HEK293T (cell line): ENCODE data around the gene SUN1.
"Not testable (repeated sequence)": the region's sequence is repeated elsewhere in the genome, so short reads cannot be mapped to it uniquely, and the experiment has no call there.

Experiments
- CTCF ChIA-PET: fragments of 350-600 bp; formaldehyde crosslinking; extraction: SDS; loops from one replicate; lab custom pipeline; 2021; ENCODE audit warnings: antibody characterized with exemption, inconsistent platforms; lab: Yijun Ruan, JAX
- POLR2A ChIA-PET: fragments of 350-600 bp; formaldehyde crosslinking; extraction: SDS; loops from one replicate; lab custom pipeline; 2020; ENCODE audit warnings: antibody characterized with exemption, inconsistent platforms; lab: Yijun Ruan, JAX
- DNase-seq: peaks from one replicate; pipeline ENCODE4 v3.0.0; 2012; ENCODE audit warnings: mixed read lengths; ENCODE audit errors: extremely low spot score
- ARNT ChIP-seq: fragments of 450-650 bp; IDR thresholded peaks from 2 replicates; pipeline ENCODE4 v1.6.1; 2017; ENCODE audit warnings: mild to moderate bottlenecking
- BHLHE40 ChIP-seq: fragments of 450-650 bp; IDR thresholded peaks from 2 replicates; pipeline ENCODE4 v1.6.1; 2016; ENCODE audit warnings: mild to moderate bottlenecking, moderate library complexity, borderline replicate concordance
- CTBP1 ChIP-seq: fragments of 450-650 bp; IDR thresholded peaks from 2 replicates; pipeline ENCODE4 v1.6.1; 2016; ENCODE audit warnings: borderline replicate concordance
- ELF4 ChIP-seq: fragments of 450-650 bp; IDR thresholded peaks from 2 replicates; pipeline ENCODE4 v1.6.1; 2017; ENCODE audit warnings: antibody characterized with exemption
- FOXA1 ChIP-seq: fragments of 450-650 bp; IDR thresholded peaks from 2 replicates; pipeline ENCODE4 v1.6.1; 2016; ENCODE audit warnings: mild to moderate bottlenecking
- FOXK2 ChIP-seq: fragments of 450-650 bp; IDR thresholded peaks from 2 replicates; pipeline ENCODE4 v1.6.1; 2016; ENCODE audit warnings: mild to moderate bottlenecking
- FOXM1 ChIP-seq: fragments of 450-650 bp; IDR thresholded peaks from 2 replicates; pipeline ENCODE4 v1.6.1; 2017; ENCODE audit warnings: mild to moderate bottlenecking, borderline replicate concordance
- HDGF ChIP-seq: fragments of 450-650 bp; IDR thresholded peaks from 2 replicates; pipeline ENCODE4 v1.6.1; 2017; ENCODE audit warnings: antibody characterized with exemption, borderline replicate concordance
- L3MBTL2 ChIP-seq: fragments of 450-650 bp; conservative IDR thresholded peaks from 2 replicates; pipeline ENCODE4 v1.6.1; 2016; ENCODE audit warnings: mild to moderate bottlenecking
- LEF1 ChIP-seq: fragments of 450-650 bp; IDR thresholded peaks from 2 replicates; pipeline ENCODE4 v1.6.1; 2017; ENCODE audit warnings: mild to moderate bottlenecking, borderline replicate concordance
- NFRKB ChIP-seq: fragments of 450-650 bp; IDR thresholded peaks from 2 replicates; pipeline ENCODE4 v1.6.1; 2016; ENCODE audit warnings: mild to moderate bottlenecking, moderate library complexity
- SP1 ChIP-seq: fragments of 450-650 bp; IDR thresholded peaks from 2 replicates; pipeline ENCODE4 v1.6.1; 2017
- SUZ12 ChIP-seq: fragments of 450-650 bp; IDR thresholded peaks from 2 replicates; pipeline ENCODE4 v1.6.1; 2016; ENCODE audit warnings: mild to moderate bottlenecking
- TARDBP ChIP-seq: fragments of 450-650 bp; IDR thresholded peaks from 2 replicates; pipeline ENCODE4 v1.6.1; 2016
- ZNF384 ChIP-seq: fragments of 450-650 bp; IDR thresholded peaks from 2 replicates; pipeline ENCODE4 v1.6.1; 2016
- TF ChIP-seq, protein P1 (sequence below): fragments of 450-650 bp; IDR thresholded peaks from 2 replicates; pipeline ENCODE4 v1.6.1; 2016

Gene SUN1

DNA sequence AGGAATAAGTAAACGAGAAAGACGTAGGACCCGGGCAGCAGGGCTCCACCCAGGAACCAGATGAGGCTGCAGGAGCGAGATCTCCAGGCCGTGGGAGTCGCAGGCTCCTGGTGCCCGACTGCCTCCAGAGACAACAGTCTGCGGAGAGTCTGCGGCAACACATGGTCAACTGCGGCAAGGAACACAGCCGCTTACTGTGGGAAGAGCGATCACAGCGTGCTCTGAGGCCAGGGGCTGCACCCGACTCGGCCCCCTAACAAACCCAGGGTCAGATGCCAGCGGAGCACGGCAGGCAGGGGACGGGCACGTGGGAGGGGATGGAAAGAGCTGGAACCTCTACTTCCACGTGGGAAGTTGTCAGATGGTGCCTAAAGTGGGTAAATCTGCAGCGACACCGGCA, 70.7 kb downstream of the SUN1 start:
- ChIA-PET CTCF (no interaction called here), POLR2A (no interaction called here)
- DNase-seq = no peak
- TF ChIP-seq FOXA1 = no peak
- no peak for TF ChIP-seq TARDBP
- TF ChIP-seq LEF1 = no peak
- TF ChIP-seq HDGF = no peak
- no peak for TF ChIP-seq FOXK2
- TF ChIP-seq CTBP1 = no peak
- TF ChIP-seq ELF4 = no peak
- TF ChIP-seq, protein P1, sequence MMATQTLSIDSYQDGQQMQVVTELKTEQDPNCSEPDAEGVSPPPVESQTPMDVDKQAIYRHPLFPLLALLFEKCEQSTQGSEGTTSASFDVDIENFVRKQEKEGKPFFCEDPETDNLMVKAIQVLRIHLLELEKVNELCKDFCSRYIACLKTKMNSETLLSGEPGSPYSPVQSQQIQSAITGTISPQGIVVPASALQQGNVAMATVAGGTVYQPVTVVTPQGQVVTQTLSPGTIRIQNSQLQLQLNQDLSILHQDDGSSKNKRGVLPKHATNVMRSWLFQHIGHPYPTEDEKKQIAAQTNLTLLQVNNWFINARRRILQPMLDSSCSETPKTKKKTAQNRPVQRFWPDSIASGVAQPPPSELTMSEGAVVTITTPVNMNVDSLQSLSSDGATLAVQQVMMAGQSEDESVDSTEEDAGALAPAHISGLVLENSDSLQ = no peak
- no peak for TF ChIP-seq NFRKB
- TF ChIP-seq ARNT = no peak
- no peak for TF ChIP-seq BHLHE40
- TF ChIP-seq FOXM1 = no peak

DNA sequence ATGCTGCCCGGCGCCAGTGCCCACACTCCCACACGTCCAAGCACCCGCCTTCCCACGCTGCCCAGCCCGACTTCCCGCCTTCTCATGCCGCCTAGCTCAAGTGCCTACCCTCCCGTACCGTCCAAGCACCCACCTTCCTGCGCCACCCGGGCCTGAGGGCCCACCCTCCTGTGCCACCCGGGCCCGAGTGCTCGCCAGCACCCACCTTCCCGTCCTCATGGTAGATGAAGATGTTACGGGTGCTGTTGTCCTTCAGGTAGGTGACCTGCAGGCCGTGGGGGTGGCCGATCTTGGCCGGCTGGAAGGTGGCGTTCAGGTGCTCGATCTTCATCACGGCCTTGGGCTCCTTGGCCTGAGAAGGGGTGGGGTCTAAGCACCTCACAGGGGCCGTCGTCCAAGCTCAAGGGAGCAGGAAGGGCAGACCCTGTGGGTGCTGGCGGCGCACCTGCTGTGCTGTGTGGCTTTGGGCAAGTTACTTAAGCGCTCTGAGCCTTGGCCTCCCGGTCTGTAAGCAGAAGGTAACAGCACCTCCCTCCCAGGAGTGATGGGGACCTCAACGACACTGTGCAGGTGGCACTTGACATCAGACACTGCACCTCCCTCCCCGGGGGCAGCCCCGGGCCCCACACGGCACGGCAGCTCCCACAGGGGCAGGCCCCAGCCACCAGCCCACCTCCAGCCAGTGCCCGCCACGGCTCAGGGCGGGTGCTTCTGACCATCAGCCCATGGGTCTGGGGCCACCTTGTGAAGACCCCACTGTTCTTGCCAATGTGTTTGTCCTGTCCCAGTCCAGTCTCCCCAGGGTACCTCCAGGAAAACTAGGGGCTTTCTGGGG, 71.9 kb downstream of the SUN1 start:
- POLR2A ChIA-PET = no interaction called here

GRCh38 chr7:904847-905246, 72.6 kb downstream of the SUN1 start:
- no peak for DNase-seq
- TF ChIP-seq LEF1 = no peak
- TF ChIP-seq FOXK2 = no peak
- TF ChIP-seq BHLHE40 = no peak
- no peak for TF ChIP-seq SP1
- no peak for TF ChIP-seq FOXM1
- TF ChIP-seq SUZ12 = no peak
- no peak for TF ChIP-seq L3MBTL2
- TF ChIP-seq FOXA1 = no peak
- no peak for TF ChIP-seq CTBP1
- TF ChIP-seq TARDBP = no peak
- TF ChIP-seq ZNF384 = no peak
- TF ChIP-seq ELF4 = no peak
- TF ChIP-seq, protein P1 = no peak
- no peak for TF ChIP-seq ARNT
- TF ChIP-seq HDGF = no peak
- TF ChIP-seq NFRKB = no peak
- CTCF ChIA-PET = no interaction called here
- POLR2A ChIA-PET = no interaction called here

More for the DNA sequence above, 71.9 kb downstream of the SUN1 start:
- TF ChIP-seq HDGF (no peak), CTBP1 (no peak), SP1 (no peak), ZNF384 (no peak), ARNT (no peak), BHLHE40 (no peak), ELF4 (no peak), NFRKB (no peak), LEF1 (no peak), FOXM1 (no peak), FOXA1 (no peak), SUZ12 (no peak), TARDBP (no peak)
- no peak for DNase-seq
- CTCF ChIA-PET = no interaction called here

DNA sequence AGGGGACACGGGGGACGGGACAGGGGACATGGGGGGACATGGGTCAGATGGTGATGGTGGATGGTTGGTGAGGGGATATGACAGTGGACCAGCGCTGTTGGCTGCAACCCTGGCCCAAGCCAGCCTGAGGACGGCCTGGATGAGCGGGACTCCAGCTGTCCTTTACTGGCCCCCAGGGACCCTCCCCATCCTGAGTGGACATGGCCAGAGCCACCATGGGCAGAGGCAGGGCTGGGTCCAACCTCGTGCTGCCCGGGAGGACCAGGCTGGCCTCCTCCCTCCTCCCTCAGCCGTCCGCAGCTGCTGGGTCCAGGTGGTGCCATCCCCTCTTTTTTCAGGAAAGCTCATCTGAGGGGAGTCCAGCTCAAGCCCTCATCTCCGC, 74.5 kb downstream of the SUN1 start:
- no peak for DNase-seq

DNA sequence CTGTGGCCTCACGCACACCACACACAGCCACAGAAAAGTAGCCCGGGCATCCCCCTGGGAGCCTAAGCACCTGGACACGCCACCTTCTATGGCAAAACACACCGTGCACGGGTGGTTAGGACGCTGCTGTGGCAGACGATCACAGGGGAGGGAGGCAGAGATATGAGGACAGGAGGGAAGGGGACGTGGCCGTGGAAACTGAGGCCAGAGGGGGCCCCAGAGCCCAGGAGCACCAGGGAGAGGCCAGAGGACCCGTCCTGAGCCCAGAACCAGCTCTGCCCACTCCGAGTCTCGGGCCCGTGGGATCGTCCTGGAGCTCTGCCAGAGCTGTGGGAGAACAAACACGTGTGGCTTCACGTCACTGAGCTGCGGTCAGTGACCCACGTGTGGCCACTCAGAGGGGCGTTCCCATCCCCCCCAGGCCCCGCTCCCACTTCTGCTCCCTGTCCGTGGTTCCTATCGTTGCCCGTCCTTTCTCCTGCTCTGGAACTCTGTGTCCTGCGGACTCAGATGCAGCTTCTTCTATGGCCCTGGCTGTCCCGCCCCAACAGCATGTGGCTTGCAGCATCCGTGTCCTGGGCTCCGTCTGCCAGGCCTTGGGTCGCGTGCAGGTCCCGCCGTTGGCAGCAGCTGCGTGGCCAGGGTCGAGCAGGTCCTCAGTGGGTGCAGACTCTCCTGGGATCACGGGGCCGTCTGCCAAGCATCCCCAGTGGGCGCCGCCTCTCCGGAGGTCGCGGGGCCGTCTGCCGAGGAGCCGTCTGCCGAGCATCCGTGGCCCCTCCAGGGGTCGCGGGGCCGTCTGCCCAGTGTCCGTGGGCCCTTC, 75.1 kb downstream of the SUN1 start:
- ChIA-PET POLR2A (interaction anchor here (1.0 kb wide), 1 partner anchor 68 kb away, joined by 3 read pairs; the partner anchor contains the start of gene COX19), CTCF (no interaction called here)
- no peak for TF ChIP-seq SP1
- no peak for TF ChIP-seq LEF1
- TF ChIP-seq FOXM1 = no peak
- TF ChIP-seq NFRKB = no peak
- TF ChIP-seq BHLHE40 = no peak
- TF ChIP-seq HDGF = no peak
- TF ChIP-seq SUZ12 = no peak
- no peak for TF ChIP-seq ARNT
- no peak for TF ChIP-seq FOXA1
- DNase-seq = no peak

More for the DNA sequence above, 74.5 kb downstream of the SUN1 start:
- ChIA-PET CTCF (no interaction called here), POLR2A (interaction anchor here (1.0 kb wide), 1 partner anchor 69 kb away, joined by 3 read pairs; the partner anchor contains the start of gene COX19)
- TF ChIP-seq FOXM1 (no peak), BHLHE40 (no peak)

- no peak for DNase-seq
- ChIA-PET POLR2A (no interaction called here), CTCF (interaction anchor here (0.6 kb wide), 1 partner anchor 48 kb away, joined by 3 read pairs; no protein-coding TSS in a partner anchor)
- TF ChIP-seq, protein P1 = no peak
- no peak for TF ChIP-seq FOXK2
- TF ChIP-seq SP1 = no peak
- TF ChIP-seq CTBP1 = no peak
- TF ChIP-seq NFRKB = no peak
- TF ChIP-seq ZNF384 = no peak
- no peak for TF ChIP-seq L3MBTL2
- no peak for TF ChIP-seq FOXM1
- TF ChIP-seq BHLHE40 = no peak
- no peak for TF ChIP-seq TARDBP
- TF ChIP-seq ARNT = no peak
- no peak for TF ChIP-seq LEF1
- TF ChIP-seq HDGF = no peak
- no peak for TF ChIP-seq SUZ12
These were observed 75.9 kb downstream of the SUN1 start for GRCh38 chr7:908159-908581.

- DNase-seq = peak; percentile 81
- CTCF ChIA-PET = interaction anchor here (0.6 kb wide), 1 partner anchor 48 kb away, joined by 3 read pairs; no protein-coding TSS in a partner anchor
- POLR2A ChIA-PET = not testable (repeated sequence)
These were observed 76.5 kb downstream of the SUN1 start for GRCh38 chr7:908591-909357.
